ENCODE results near the gene CHAT.

GRCh38 chr10:49689882-49690510, 76.2 kb downstream of the CHAT start:
- TF ChIP-seq EZH2phosphoT487 (IDR thresholded peaks at IDR 0.05; ENCODE audit: borderline replicate concordance, low read depth, low read length) (no peak), CTCF (conservative IDR thresholded peaks at IDR 0.05; ENCODE audit: low read length) (no peak)

Data from OCI-LY7 (cell line).